Ramos (cell line): Measurements from ENCODE around the gene COL27A1.
"Not testable (repeated sequence)": the region's sequence is repeated elsewhere in the genome, so short reads cannot be mapped to it uniquely, and the experiment has no call there.

Experiments
- in situ Hi-C: fragments of 300-500 bp; cut with MboI; formaldehyde crosslinking; loops from one replicate; pipeline ENCODE4 v1.14.3; 2022; ENCODE audit warnings: low sequenced_read_pairs; ENCODE audit not compliant: unreplicated experiment

COL27A1 gene

GRCh38 chr9:114178076-114178475 is 22.7 kb downstream of the COL27A1 start:
- in situ Hi-C loops: no loop called here

DNA sequence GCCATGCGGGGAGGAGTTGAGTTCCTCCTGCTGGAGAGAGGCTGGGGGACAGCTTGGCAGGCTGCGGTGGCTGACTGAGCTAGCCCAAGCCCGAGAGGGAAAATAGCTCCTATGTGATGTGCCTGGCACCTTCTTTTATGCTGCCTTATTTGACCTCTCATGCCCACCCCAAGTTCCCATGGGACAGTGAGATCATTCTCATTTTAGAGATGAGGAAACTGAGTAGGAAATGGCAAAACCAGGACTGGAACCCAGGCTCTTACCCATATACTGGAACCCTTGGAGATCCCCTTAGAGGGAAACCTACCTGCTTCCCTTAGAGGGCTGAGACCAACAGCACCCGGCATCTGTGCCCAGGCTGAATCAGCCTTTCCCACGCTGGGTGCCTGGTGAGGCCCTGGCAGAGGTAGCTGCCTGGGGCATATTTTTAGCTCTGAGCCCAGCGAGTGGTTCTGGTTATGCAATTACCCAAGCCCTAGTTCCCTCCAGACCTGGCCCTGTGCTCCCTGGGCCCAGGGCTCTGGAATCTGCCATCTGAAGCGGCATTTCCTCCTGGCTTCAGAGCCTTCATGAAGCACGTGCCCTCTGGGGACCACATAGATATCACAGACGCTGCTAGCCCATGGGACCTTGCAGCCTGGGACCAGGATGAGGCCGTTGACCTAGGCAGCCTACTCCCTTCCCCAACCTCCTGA is 23.6 kb downstream of the COL27A1 start:
- in situ Hi-C loops: no loop called here

DNA sequence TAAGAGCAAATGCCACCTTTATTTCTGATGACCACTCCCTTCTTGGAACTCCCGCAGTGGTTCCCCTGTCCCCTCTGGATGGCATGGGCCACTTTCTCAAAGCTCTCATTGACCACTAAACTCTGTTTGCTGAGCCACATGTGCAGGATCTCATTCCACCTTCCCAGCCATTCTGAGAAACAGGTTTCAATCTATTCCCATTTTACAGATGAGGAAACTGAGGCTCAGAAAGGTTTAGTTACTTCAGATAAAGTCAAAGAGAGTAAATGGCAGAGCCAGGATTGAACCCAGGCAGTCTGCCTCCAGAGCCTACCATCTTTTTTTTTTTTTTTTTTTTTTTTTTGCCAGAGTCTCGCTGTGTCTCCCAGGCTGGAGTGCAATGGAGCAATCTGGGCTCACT is 24.2 kb downstream of the COL27A1 start:
- in situ Hi-C loops: no loop called here

GRCh38 chr9:114180696-114181606 is 25.6 kb downstream of the COL27A1 start:
- in situ Hi-C loops: no loop called here

- in situ Hi-C loops: no loop called here
These were observed 26.5 kb downstream of the COL27A1 start for GRCh38 chr9:114181607-114182409.

GRCh38 chr9:114183006-114183405 is 27.7 kb downstream of the COL27A1 start:
- in situ Hi-C loops: no loop called here

DNA sequence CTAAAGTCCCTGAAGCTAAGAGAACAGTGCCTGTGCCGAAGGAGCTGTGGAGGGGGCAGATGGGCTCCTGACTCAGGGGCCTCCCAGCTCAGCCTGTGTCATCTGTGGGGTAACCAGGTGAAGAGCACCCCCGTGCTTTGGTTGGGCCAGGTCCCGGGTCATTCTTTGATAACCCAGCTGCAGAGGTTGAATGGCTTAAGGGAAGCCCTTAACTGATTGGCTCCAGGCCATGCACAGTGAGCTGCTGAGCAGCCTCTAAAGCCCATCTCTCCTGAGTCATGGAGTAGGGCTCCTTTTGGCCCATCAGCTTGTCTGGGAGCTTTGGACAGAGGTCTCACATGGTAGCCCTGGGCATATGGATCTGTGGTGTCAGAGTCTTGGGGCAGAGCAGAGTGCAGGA is 28.7 kb downstream of the COL27A1 start:
- in situ Hi-C loops: no loop called here

DNA sequence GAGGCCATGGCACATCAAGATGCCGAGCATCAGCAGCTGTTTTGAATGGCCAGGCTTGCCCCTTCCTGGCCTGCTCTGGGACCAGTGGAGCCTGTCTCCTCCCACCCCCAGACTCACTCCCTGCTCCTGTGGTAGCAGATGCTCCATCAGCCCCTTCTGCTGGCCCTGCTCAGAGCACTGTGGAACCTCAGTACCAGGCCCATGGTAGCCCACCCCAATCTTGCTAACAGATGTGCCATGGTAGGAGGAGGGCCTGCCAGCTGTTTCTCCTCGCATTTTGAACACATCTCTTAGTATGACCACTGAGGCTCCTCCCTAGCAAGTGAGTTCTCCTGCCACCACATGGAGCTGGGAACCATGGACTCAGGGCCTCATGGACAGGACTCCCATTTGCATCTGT is 29.5 kb downstream of the COL27A1 start:
- in situ Hi-C loops: no loop called here

DNA sequence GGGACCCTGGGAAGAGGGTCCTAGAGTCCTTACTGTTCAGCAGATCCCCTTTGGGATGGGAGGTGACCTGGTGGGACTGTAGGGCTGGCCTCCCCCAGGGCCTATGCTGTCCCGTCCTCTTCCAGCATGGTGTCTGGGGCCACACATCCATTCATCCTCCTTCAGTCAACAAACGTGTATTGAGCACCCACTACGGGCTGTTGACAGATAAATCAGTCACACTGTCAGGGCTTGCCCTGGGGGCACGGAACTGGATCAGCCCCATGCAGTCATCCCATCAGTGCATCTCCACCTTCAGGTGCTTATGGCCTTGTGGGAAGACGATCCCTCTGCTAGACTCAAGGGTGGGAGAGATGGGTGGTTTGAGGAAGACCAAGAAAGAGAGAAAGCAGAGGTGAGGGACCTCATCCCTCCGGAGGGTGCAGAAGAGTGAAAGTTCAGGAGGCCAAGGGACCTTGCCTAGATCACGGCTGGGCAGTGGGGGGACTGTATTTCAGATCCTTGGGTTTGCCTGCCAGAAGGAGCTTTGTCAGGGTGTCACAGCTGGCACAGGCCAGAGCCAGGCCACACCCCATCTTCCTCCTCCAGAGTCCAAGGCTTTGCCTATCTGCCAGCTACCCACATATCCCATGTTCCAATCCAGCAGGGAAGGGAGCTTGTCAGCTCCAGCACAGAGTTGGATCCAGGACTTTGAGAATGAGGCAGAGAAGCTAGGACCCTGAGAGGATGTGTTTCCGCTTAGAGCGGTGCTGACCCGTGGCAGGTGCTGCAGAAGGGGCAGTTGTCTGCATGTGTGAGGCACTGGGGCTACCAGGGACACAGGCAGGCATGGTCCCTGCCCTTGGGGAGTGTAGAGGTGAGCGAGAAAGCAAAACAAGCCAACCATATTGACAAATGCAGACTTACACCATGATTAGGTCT is 30.5 kb downstream of the COL27A1 start:
- in situ Hi-C loops: no loop called here

DNA sequence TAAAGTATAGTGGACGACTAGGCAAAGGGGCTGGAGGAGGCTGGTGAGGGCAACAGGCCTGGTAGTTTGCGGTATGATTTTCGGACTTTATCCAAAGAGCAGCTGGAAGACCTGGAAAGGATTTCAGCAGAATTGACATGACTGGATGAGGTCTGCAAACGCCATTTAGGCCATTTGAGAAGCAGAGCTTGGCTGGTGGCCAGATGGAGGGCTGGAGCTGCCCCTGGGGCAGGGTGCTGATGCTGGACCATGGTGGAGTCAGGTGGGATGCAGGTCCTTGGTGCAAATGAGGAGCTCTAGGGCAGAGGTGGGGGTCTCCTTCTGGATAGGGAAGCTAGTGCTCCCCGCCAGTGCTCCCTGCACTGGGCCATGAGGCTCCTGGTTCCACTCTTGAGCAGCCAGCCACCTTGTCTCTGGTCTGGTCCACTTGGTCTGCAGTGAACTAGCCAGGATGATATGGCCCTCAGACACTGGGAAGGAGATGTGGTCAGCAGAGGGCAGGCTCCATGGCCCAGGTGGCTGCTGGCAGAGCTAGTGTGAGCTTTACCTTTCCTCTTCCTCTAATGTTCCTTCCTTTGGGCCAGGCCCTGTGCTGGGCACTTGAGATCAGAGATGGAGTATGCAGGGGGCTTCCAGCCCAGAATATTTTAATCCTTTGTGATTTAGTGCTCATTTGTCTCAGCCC is 31.4 kb downstream of the COL27A1 start:
- in situ Hi-C loops: no loop called here

GRCh38 chr9:114187827-114188226 is 32.5 kb downstream of the COL27A1 start:
- in situ Hi-C loops: no loop called here

DNA sequence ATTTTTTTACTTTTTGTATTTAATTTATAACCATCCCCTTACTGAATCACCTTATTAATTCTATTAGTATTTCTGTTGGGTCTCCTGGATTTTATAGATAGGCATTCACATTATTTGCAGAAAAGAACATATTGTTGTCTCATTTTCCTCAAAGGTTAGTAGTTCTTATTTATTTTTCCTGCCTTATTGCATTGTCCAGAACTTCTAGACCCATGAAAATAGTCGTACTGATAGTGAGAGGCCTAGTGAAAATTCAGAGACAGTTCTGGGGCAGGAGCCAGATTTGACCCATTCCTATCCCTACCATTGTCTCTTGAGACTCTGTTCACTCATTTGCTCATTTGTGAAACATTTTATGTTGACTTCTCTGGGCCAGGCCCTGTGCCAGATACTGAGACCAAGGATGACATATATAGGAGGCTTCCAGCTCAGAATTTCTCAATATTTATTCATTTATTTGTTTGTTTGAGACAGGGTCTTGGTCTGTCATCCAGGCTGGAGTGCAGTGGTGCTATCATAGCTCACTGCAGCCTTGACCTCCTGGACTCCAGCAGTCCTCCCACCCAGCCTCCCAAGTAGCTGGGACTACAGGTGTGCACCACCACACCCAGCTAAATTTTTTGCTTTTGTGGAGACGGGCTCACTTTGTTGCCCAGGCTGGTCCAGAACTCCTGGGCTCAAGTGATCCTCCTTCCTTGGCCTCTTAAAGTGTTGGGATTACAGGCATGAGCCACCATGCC is 34.7 kb downstream of the COL27A1 start:
- in situ Hi-C loops: no loop called here

DNA sequence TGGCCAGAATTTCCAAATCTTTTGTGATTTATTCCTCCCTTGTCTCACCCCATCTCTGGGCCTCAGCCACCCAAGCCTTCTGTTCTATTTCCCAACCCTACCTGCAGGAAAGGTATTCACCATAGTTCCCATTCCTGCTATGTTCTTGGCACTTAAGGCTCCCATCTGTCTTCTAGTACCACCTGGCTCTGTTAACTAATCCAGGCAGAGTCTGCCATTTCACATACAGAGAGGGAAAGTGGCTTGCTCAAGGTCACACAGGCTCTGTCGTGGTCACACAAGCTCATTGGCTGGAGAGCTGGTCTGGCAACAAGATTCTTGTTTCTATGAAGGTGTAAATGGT is 35.2 kb downstream of the COL27A1 start:
- in situ Hi-C loops: no loop called here

DNA sequence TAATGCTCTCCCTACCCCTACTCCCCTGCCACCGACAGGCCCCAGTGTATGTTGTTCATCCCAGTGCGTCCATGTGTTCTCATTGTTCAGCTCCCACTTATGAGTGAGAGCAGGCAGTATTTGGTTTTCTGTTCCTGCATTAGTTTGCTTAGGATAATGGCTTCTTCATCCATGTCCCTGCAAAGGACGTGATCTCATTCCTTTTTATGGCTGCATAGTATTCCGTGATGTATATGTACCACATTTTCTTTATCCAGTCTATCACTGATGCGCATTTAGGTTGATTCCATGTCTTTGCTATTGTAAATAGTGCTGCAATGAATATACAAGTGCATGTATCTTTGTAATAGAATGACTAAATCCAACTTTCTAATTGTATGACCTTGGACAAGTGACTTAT is 36.1 kb downstream of the COL27A1 start:
- in situ Hi-C loops: not testable (repeated sequence)

DNA sequence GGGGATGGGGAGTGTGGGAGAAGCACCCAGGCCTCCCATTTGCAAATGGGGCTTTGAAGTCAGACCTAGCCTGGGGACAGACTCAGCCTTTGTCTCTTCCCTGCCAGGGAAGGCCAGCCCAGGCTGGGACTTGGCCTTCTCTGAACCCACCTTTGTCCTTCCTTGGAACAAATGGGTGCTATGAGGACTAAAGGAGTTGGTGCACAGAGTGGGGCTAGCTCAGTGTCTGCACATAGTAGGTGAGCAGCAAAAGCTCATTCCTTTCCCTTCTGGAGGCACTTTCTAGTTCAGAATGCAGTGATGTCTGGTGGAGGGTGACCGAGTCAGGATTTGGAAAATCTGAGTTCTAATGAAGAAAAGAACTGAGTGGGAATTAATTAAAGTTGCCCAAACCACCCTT is 37.2 kb downstream of the COL27A1 start:
- in situ Hi-C loops: no loop called here

GRCh38 chr9:114193090-114193489 is 37.8 kb downstream of the COL27A1 start:
- in situ Hi-C loops: no loop called here

GRCh38 chr9:114196117-114196516 is 40.8 kb downstream of the COL27A1 start:
- in situ Hi-C loops: no loop called here

DNA sequence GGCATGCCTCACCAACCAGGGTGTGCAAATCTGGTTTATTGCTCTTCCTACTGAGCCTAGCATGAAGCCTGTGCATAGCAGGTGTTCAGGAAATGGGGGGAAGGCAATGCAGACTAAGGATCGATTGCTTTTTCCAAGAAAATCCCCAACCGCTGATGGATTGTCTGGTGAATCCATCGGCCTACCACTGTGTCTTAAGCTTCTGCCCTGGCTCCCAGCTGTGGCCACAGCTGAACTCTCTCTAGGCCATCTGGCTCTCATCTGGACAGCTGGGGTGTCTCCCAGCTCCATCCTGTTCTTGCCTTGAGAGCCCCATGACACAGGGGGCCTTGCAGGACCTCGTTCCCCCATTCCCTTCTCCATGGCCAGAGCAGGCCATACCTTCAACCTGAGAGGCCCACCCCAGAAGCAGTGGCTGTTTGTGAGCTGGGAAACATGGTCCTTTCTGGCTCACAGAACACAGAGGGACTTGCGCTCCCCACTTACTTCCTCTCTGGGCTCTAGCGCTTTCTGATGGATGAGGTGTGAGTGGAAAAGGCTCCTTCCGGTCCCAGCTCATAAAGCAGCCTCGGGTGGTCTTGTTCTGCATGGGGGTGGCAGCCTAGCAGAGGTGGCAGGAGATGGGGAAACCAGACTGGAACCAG is 41.8 kb downstream of the COL27A1 start:
- in situ Hi-C loops: no loop called here
